ENCODE results near the gene CLCF1. TPM values are rescaled to one million over a fixed set of nuclear protein-coding genes. Genes with fewer than 3 reads are reported as not detected.

CLCF1 gene
- total and polyA plus RNA-seq, 2 of the 13 experiments (the other 11 are each of a cell fraction or from before 2014, with no cell fraction given) = 0.49 to 0.78 TPM

- no peak for TF ChIP-seq ZNF280D (CRISPR knock-in tag; IDR thresholded peaks at IDR 0.05)
- peak; percentile 31; the same call in 1 of the 2 replicates for TF ChIP-seq KAT8 (CRISPR knock-in tag; IDR thresholded peaks at IDR 0.05)
- no peak for TF ChIP-seq ZKSCAN8 (CRISPR knock-in tag; IDR thresholded peaks at IDR 0.05; ENCODE audit: borderline replicate concordance)
- TF ChIP-seq SMYD3 (CRISPR knock-in tag; IDR thresholded peaks at IDR 0.05) = no peak
- TF ChIP-seq JARID2 (CRISPR knock-in tag; IDR thresholded peaks at IDR 0.05; ENCODE audit: insufficient replicate concordance) = no peak
- no peak for TF ChIP-seq NPAS2 (CRISPR knock-in tag; IDR thresholded peaks at IDR 0.05; ENCODE audit: borderline replicate concordance)
- TF ChIP-seq ZSCAN30 (CRISPR knock-in tag; IDR thresholded peaks at IDR 0.05) = no peak
- TF ChIP-seq PCBP2 (optimal IDR thresholded peaks at IDR 0.05; ENCODE audit: low read depth, low read length, poor library complexity, severe bottlenecking) = no peak
- no peak for TF ChIP-seq ZNF234 (CRISPR knock-in tag; conservative IDR thresholded peaks at IDR 0.05)
- TF ChIP-seq YEATS2 (CRISPR knock-in tag; IDR thresholded peaks at IDR 0.05; ENCODE audit: borderline replicate concordance) = no peak
- no peak for TF ChIP-seq E2F5 (CRISPR knock-in tag; conservative IDR thresholded peaks at IDR 0.05)
- no peak for TF ChIP-seq ZNF17 (CRISPR knock-in tag; IDR thresholded peaks at IDR 0.05)
- TF ChIP-seq ZNF292 (CRISPR knock-in tag; IDR thresholded peaks at IDR 0.05; ENCODE audit: borderline replicate concordance, low read depth) = no peak
- no peak for TF ChIP-seq HOXA9 (CRISPR knock-in tag; IDR thresholded peaks at IDR 0.05; ENCODE audit: borderline replicate concordance)
- no peak for TF ChIP-seq STAT6 (CRISPR knock-in tag; IDR thresholded peaks at IDR 0.05; ENCODE audit: borderline replicate concordance)
- no peak for TF ChIP-seq ZNF703 (CRISPR knock-in tag; IDR thresholded peaks at IDR 0.05; ENCODE audit: borderline replicate concordance)
- no peak for TF ChIP-seq SMAD3 (CRISPR knock-in tag; IDR thresholded peaks at IDR 0.05)
- no peak for TF ChIP-seq REPIN1 (CRISPR knock-in tag; IDR thresholded peaks at IDR 0.05; ENCODE audit: borderline replicate concordance, low read depth)
- TF ChIP-seq ZNF101 (CRISPR knock-in tag; IDR thresholded peaks at IDR 0.05; ENCODE audit: borderline replicate concordance, low read depth) = no peak
- TF ChIP-seq RAD51 (IDR thresholded peaks at IDR 0.05; ENCODE audit: borderline replicate concordance) = no peak
- TF ChIP-seq ZNF512 (CRISPR knock-in tag; IDR thresholded peaks at IDR 0.05) = no peak
- no peak for TF ChIP-seq NFYC (CRISPR knock-in tag; IDR thresholded peaks at IDR 0.05)
Measured at GRCh38 chr11:67401495-67402191, 28.2 kb upstream of the CLCF1 start, which contains the start of gene PPP1CA (continued).

All from HepG2 (cell line).